Thymus (tissue), 11 donors: ENCODE results near the gene HOXA1. TPM values are rescaled to one million over a fixed set of nuclear protein-coding genes. Genes with fewer than 3 reads are reported as not detected.
"Not testable (repeated sequence)": the region's sequence is repeated elsewhere in the genome, so short reads cannot be mapped to it uniquely, and the experiment has no call there.

ENCODE experiments used
- DNase-seq, 9 donors: peaks; one replicate each; pipeline ENCODE4 v3.0.0-alpha.2; 2013; ENCODE audit warnings: low spot score in 9 of 9, low read depth in 6 of 9, missing footprints in 1 of 9
- H3K27ac ChIP-seq, 2 donors: one replicate each; pipeline ENCODE4 v1.5.1; 2013; ENCODE audit warnings: control low read depth in 1 of 2, low read depth in 1 of 2, low read length in 1 of 2, mild to moderate bottlenecking in 1 of 2, moderate library complexity in 1 of 2
- H3K27me3 ChIP-seq, 2 donors: one replicate each; pipeline ENCODE4 v1.5.1; 2013; ENCODE audit warnings: low read length in 1 of 2; ENCODE audit not compliant: control insufficient read depth in 2 of 2, insufficient read depth in 1 of 2
- H3K36me3 ChIP-seq, 2 donors: one replicate each; pipeline ENCODE4 v1.5.1; 2013; ENCODE audit warnings: low read length in 1 of 2, mild to moderate bottlenecking in 1 of 2, moderate library complexity in 1 of 2; ENCODE audit not compliant: control insufficient read depth in 2 of 2, insufficient read depth in 2 of 2
- H3K4me1 ChIP-seq, 2 donors: one replicate each; pipeline ENCODE4 v1.5.1; 2013; ENCODE audit warnings: low read length in 2 of 2; ENCODE audit not compliant: control insufficient read depth in 2 of 2, insufficient read depth in 2 of 2
- H3K4me3 ChIP-seq, 2 donors: one replicate each; pipeline ENCODE4 v1.5.1; 2013; ENCODE audit warnings: low read length in 2 of 2, control low read depth in 1 of 2, mild to moderate bottlenecking in 1 of 2
- H3K9me3 ChIP-seq, 2 donors: one replicate each; pipeline ENCODE4 v1.5.1; 2013; ENCODE audit warnings: low read length in 1 of 2, mild to moderate bottlenecking in 1 of 2; ENCODE audit not compliant: control insufficient read depth in 2 of 2, insufficient read depth in 1 of 2
- WGBS: extraction: QIAGEN DNeasy Blood & Tissue Kit; methylation state at CpG from one replicate; pipeline ENCODE4 v1.1.7; 2013; 5-methylcytosine and 5-hydroxymethylcytosine counted together
- polyA plus RNA-seq: library from polyadenylated mRNA; stranded (reverse); fragments of 200-250 nt; gene quantifications from one replicate; pipeline ENCODE4 v1.2.3, GENCODE V29; 2013
- total RNA-seq: library from RNA; stranded (reverse); fragments of 120-200 nt; gene quantifications from one replicate; pipeline ENCODE4 v1.2.4, GENCODE V29; 2013
- donor health status: healthy.

Gene HOXA1
- total and polyA plus RNA-seq, 2 donors, result 0.28 to 0.71 TPM

GRCh38 chr7:27064661-27065060, 31.1 kb downstream of the HOXA1 start:
- H3K4me3 ChIP-seq, result no peak overlapping the region
- no peaks in the 10 kb centered on the region for H3K9me3 ChIP-seq
- H3K36me3 ChIP-seq, result no peaks in the 10 kb centered on the region
- no peaks in the 10 kb centered on the region for H3K27me3 ChIP-seq
- H3K4me1 ChIP-seq, result no peaks in the 10 kb centered on the region
- over 99% methylated on average over 2 of the region's 2 CpGs for WGBS
- DNase-seq, result no peak
- no peak overlapping the region for H3K27ac ChIP-seq

GRCh38 chr7:27064159-27064558, 31.6 kb downstream of the HOXA1 start:
- no peak overlapping the region for H3K27ac ChIP-seq
- H3K36me3 ChIP-seq, result no peaks in the 10 kb centered on the region
- H3K9me3 ChIP-seq, result no peaks in the 10 kb centered on the region
- H3K4me1 ChIP-seq, result no peaks in the 10 kb centered on the region
- no peaks in the 10 kb centered on the region for H3K27me3 ChIP-seq
- DNase-seq, result peak in 1 of 9 donors; percentile 7
- 85% methylated on average over 2 of the region's 2 CpGs for WGBS
- no peak overlapping the region for H3K4me3 ChIP-seq

GRCh38 chr7:27062946-27063345, 32.9 kb downstream of the HOXA1 start:
- Histone ChIP-seq H3K36me3 (no peaks in the 10 kb centered on the region), H3K27ac (no peak overlapping the region), H3K4me1 (no peaks in the 10 kb centered on the region), H3K9me3 (no peaks in the 10 kb centered on the region), H3K4me3 (no peak overlapping the region), H3K27me3 (no peaks in the 10 kb centered on the region)
- DNase-seq, result no peak
- WGBS, result 95% methylated on average over 4 of the region's 4 CpGs

GRCh38 chr7:27053153-27053552, 42.6 kb downstream of the HOXA1 start:
- H3K27ac ChIP-seq, result no peak overlapping the region
- H3K36me3 ChIP-seq, result no peaks in the 10 kb centered on the region
- H3K4me1 ChIP-seq, result no peaks in the 10 kb centered on the region
- H3K27me3 ChIP-seq, result no peaks in the 10 kb centered on the region
- no peaks in the 10 kb centered on the region for H3K9me3 ChIP-seq
- WGBS, result 85% methylated on average over 3 of the region's 3 CpGs
- H3K4me3 ChIP-seq, result no peak overlapping the region
- no peak for DNase-seq

- Histone ChIP-seq H3K36me3 (no peaks in the 10 kb centered on the region), H3K4me3 (no peak overlapping the region), H3K27ac (no peak overlapping the region), H3K4me1 (no peaks in the 10 kb centered on the region), H3K27me3 (no peaks in the 10 kb centered on the region), H3K9me3 (no peaks in the 10 kb centered on the region)
- DNase-seq, result no peak
- 97% methylated on average over 4 of the region's 4 CpGs for WGBS
These were observed 44.3 kb downstream of the HOXA1 start for GRCh38 chr7:27051451-27051850.

- H3K36me3 ChIP-seq, result no peaks in the 10 kb centered on the region
- H3K27me3 ChIP-seq, result no peaks in the 10 kb centered on the region
- no peak for DNase-seq
- no peak overlapping the region for H3K4me3 ChIP-seq
- H3K9me3 ChIP-seq, result no peaks in the 10 kb centered on the region
- WGBS, result 98% methylated on average over 10 of the region's 10 CpGs
- no peaks in the 10 kb centered on the region for H3K4me1 ChIP-seq
- H3K27ac ChIP-seq, result no peak overlapping the region
These were observed 47.4 kb downstream of the HOXA1 start for GRCh38 chr7:27048438-27048837.

GRCh38 chr7:27046854-27047549, 48.8 kb downstream of the HOXA1 start:
- Histone ChIP-seq H3K27ac (no peak overlapping the region), H3K4me3 (no peak overlapping the region), H3K36me3 (no peaks in the 10 kb centered on the region), H3K9me3 (no peaks in the 10 kb centered on the region), H3K27me3 (no peaks in the 10 kb centered on the region), H3K4me1 (no peaks in the 10 kb centered on the region)
- DNase-seq, result no peak
- WGBS, result 78% methylated on average over 7 of the region's 7 CpGs

GRCh38 chr7:27045972-27046371, 49.8 kb downstream of the HOXA1 start:
- not testable (repeated sequence) for H3K4me3 ChIP-seq, H3K4me1 ChIP-seq, H3K36me3 ChIP-seq, H3K27me3 ChIP-seq, H3K27ac ChIP-seq, DNase-seq, H3K9me3 ChIP-seq
- WGBS, result 92% methylated on average over 1 of the region's 4 CpGs

- not testable (repeated sequence) for H3K27me3 ChIP-seq, H3K4me1 ChIP-seq, H3K27ac ChIP-seq, H3K9me3 ChIP-seq, H3K4me3 ChIP-seq, DNase-seq, H3K36me3 ChIP-seq
- WGBS, result 96% methylated on average over 28 of the region's 28 CpGs
These were observed 50.7 kb downstream of the HOXA1 start for GRCh38 chr7:27045066-27045465.
